H1 (cell line): ENCODE data around the gene ZDHHC17. TPM values are rescaled to one million over a fixed set of nuclear protein-coding genes. Genes with fewer than 3 reads are reported as not detected.

Experiments used
- CTCF ChIA-PET: fragments of 300-600 bp; sonication (Branson Sonifier 250); formaldehyde crosslinking; loops from one replicate; lab custom pipeline; 2021; ENCODE audit not compliant: partially characterized antibody; lab: Charles Lee
- POLR2A ChIA-PET: fragments of 300-600 bp; sonication (Branson Sonifier 250); formaldehyde crosslinking; loops from one replicate; lab custom pipeline; 2021; ENCODE audit warnings: inconsistent platforms; ENCODE audit not compliant: partially characterized antibody; lab: Charles Lee
- DNase-seq, 2 experiments: peaks; one replicate each; pipeline versions ENCODE4 v3.0.0 to v3.0.0-alpha.2; 2010 to 2022; ENCODE audit warnings: low spot score in 2 of 2, low read depth in 1 of 2, mixed read lengths in 1 of 2
- FAIRE-seq: peaks from 2 replicates; lab custom pipeline; 2011; peaks lifted over from hg19 to GRCh38; lab: Jason Lieb, UNC
- H2AFZ ChIP-seq: 2 replicates; pipeline ENCODE4 v1.8.1; 2012; ENCODE audit warnings: low read length, inconsistent platforms
- H2AK5ac ChIP-seq: 2 replicates; pipeline ENCODE4 v1.6.1; 2013; ENCODE audit warnings: low read depth, low read length
- H2BK120ac ChIP-seq: replicated peaks from 2 replicates; pipeline ENCODE3; 2013; ENCODE audit warnings: low read depth, low read length, inconsistent platforms
- H2BK12ac ChIP-seq: 2 replicates; pipeline ENCODE4 v1.6.1; 2013; ENCODE audit warnings: low read depth, low read length
- H2BK15ac ChIP-seq: 2 replicates; pipeline ENCODE4 v1.6.1; 2013; ENCODE audit warnings: low read length
- H2BK20ac ChIP-seq: 2 replicates; pipeline ENCODE4 v1.6.1; 2013; ENCODE audit warnings: low read length
- H2BK5ac ChIP-seq: 2 replicates; pipeline ENCODE4 v1.6.1; 2013; ENCODE audit warnings: low read depth, low read length
- H3K14ac ChIP-seq: 2 replicates; pipeline ENCODE4 v1.6.1; 2013; ENCODE audit warnings: inconsistent platforms; ENCODE audit not compliant: insufficient read length
- H3K18ac ChIP-seq: 2 replicates; pipeline ENCODE4 v1.6.1; 2013; ENCODE audit warnings: low read length; ENCODE audit errors: extremely low read depth
- H3K23ac ChIP-seq: 2 replicates; pipeline ENCODE4 v1.6.1; 2013; ENCODE audit warnings: inconsistent platforms; ENCODE audit not compliant: insufficient read length
- H3K23me2 ChIP-seq: 2 replicates; pipeline ENCODE4 v1.6.1; 2013; ENCODE audit warnings: low read depth, low read length
- H3K27ac ChIP-seq: 2 replicates; pipeline ENCODE4 v1.6.1; 2011; ENCODE audit warnings: low read depth, low read length, inconsistent platforms
- H3K27me3 ChIP-seq, 4 experiments: replicated peaks in 1 of 4; 1 replicate in 1 of 4; 2 replicates in 3 of 4; pipeline versions ENCODE4 v1.6.1 to v1.8.1; 2011 to 2013; ENCODE audit warnings: low read length in 3 of 4, mild to moderate bottlenecking in 3 of 4, inconsistent platforms in 2 of 4, mixed read lengths in 2 of 4, moderate library complexity in 1 of 4; ENCODE audit not compliant: control insufficient read depth in 3 of 4, insufficient read depth in 3 of 4; ENCODE audit errors: extremely low read depth in 1 of 4
- H3K36me3 ChIP-seq, 4 experiments: 2 replicates each; pipeline versions ENCODE4 v1.6.1 to v1.8.1; 2011 to 2013; ENCODE audit warnings: mild to moderate bottlenecking in 4 of 4, low read length in 3 of 4, moderate library complexity in 2 of 4, control low read depth in 1 of 4, inconsistent platforms in 1 of 4; ENCODE audit not compliant: insufficient read depth in 4 of 4, control insufficient read depth in 2 of 4
- H3K4ac ChIP-seq: replicated peaks from 2 replicates; pipeline ENCODE3; 2013; ENCODE audit warnings: low read length, low read depth, mixed read lengths, inconsistent platforms; ENCODE audit not compliant: insufficient read length
- H3K4me1 ChIP-seq, 4 experiments: replicated peaks in 1 of 4; 1 replicate in 1 of 4; 2 replicates in 3 of 4; pipeline versions ENCODE4 v1.6.1 to v1.8.1; 2011 to 2013; ENCODE audit warnings: low read length in 3 of 4, inconsistent platforms in 2 of 4, mixed read lengths in 1 of 4; ENCODE audit not compliant: insufficient read depth in 4 of 4, control insufficient read depth in 3 of 4
- H3K4me2 ChIP-seq, 2 experiments: 2 replicates each; pipeline versions ENCODE4 v1.6.1 to v1.8.1; 2011 to 2013; ENCODE audit warnings: low read depth in 2 of 2, low read length in 2 of 2, control low read depth in 1 of 2, inconsistent platforms in 1 of 2, mild to moderate bottlenecking in 1 of 2; ENCODE audit not compliant: insufficient read depth in 1 of 2
- H3K4me3 ChIP-seq, 4 experiments: fragments of 200-600, 300-600 bp in 1 of 4; sonication (generic), shearing (Covaris generic), sonication (Bioruptor Twin) in 1 of 4; 2 replicates each; pipeline versions ENCODE4 v1.5.1 to v1.8.1; 2011 to 2016; ENCODE audit warnings: low read length in 4 of 4, low read depth in 3 of 4, control low read depth in 2 of 4, inconsistent platforms in 2 of 4, mild to moderate bottlenecking in 2 of 4, mixed read lengths in 1 of 4, moderate library complexity in 1 of 4; ENCODE audit not compliant: insufficient read depth in 2 of 4; ENCODE audit errors: extremely low read depth in 1 of 4
- H3K56ac ChIP-seq: replicated peaks from 2 replicates; pipeline ENCODE3; 2013; ENCODE audit warnings: low read depth, mild to moderate bottlenecking, mixed read lengths, low read length, inconsistent platforms; ENCODE audit not compliant: insufficient read length
- H3K79me1 ChIP-seq: 2 replicates; pipeline ENCODE4 v1.6.1; 2013; ENCODE audit warnings: low read depth, low read length, control low read depth
- H3K79me2 ChIP-seq, 2 experiments: 2 replicates each; pipeline versions ENCODE4 v1.6.1 to v1.8.1; 2012 to 2013; ENCODE audit warnings: low read length in 2 of 2, mild to moderate bottlenecking in 2 of 2, inconsistent platforms in 1 of 2; ENCODE audit not compliant: insufficient read depth in 2 of 2, control insufficient read depth in 1 of 2
- H3K9ac ChIP-seq, 4 experiments: replicated peaks in 1 of 4; 1 replicate in 1 of 4; 2 replicates in 3 of 4; pipeline versions ENCODE4 v1.6.1 to v1.8.1; 2011 to 2013; ENCODE audit warnings: low read depth in 3 of 4, low read length in 3 of 4, control low read depth in 2 of 4, mild to moderate bottlenecking in 2 of 4, moderate library complexity in 2 of 4, inconsistent platforms in 1 of 4; ENCODE audit errors: extremely low read depth in 1 of 4
- H3K9me3 ChIP-seq, 2 experiments: 2 replicates each; pipeline versions ENCODE4 v1.6.1 to v1.8.1; 2012 to 2013; ENCODE audit warnings: mild to moderate bottlenecking in 2 of 2, moderate library complexity in 2 of 2, control low read depth in 1 of 2, inconsistent platforms in 1 of 2, low read depth in 1 of 2, low read length in 1 of 2, mixed read lengths in 1 of 2; ENCODE audit not compliant: insufficient read depth in 2 of 2
- H4K20me1 ChIP-seq, 2 experiments: replicated peaks in 1 of 2; 2 replicates each; pipeline versions ENCODE3 to v1.8.1; 2011 to 2013; ENCODE audit warnings: inconsistent platforms in 2 of 2, low read length in 2 of 2, mild to moderate bottlenecking in 1 of 2; ENCODE audit not compliant: insufficient read depth in 2 of 2, control insufficient read depth in 1 of 2
- H4K5ac ChIP-seq: 2 replicates; pipeline ENCODE4 v1.6.1; 2013; ENCODE audit warnings: low read length, low read depth, mixed read lengths, inconsistent platforms; ENCODE audit not compliant: insufficient read length
- H4K8ac ChIP-seq: 2 replicates; pipeline ENCODE4 v1.8.0; 2013; ENCODE audit warnings: mild to moderate bottlenecking, moderate library complexity, low read length, inconsistent platforms; ENCODE audit not compliant: insufficient read depth; ENCODE audit errors: extremely low read depth
- H4K91ac ChIP-seq: replicated peaks from 2 replicates; pipeline ENCODE3; 2013; ENCODE audit warnings: low read length, mixed read lengths, inconsistent platforms; ENCODE audit not compliant: insufficient read length
- ASH2L ChIP-seq: fragments of 200-600, 300-600 bp; sonication (generic); IDR thresholded peaks from one replicate; pipeline ENCODE4 v1.7.1; 2017; ENCODE audit warnings: low read length
- CBX8 ChIP-seq: fragments of 300-800, 300-1000 bp; sonication (generic); IDR thresholded peaks from 2 replicates; pipeline ENCODE4 v1.7.1; 2016; ENCODE audit warnings: low read depth, low read length, borderline replicate concordance
- HDAC6 ChIP-seq: IDR thresholded peaks from one replicate; pipeline ENCODE4 v1.7.1; 2012; ENCODE audit warnings: low read depth, mild to moderate bottlenecking, inconsistent platforms, low read length, moderate library complexity
- SIX5 ChIP-seq: IDR thresholded peaks from 2 replicates; pipeline ENCODE4 v1.6.1; 2011; ENCODE audit warnings: mild to moderate bottlenecking, low read depth, low read length
- TBP ChIP-seq: IDR thresholded peaks from 2 replicates; pipeline ENCODE4 v1.6.1; 2011; ENCODE audit warnings: low read depth, low read length, improper control_type of control experiment
- WGBS, 2 experiments: shearing (Covaris generic) in 1 of 2; methylation state at CpG; one replicate each; pipeline versions ENCODE4 v1.1.6 to v1.1.7; 2013 to 2015; ENCODE audit warnings: low lambda C conversion rate in 2 of 2, mixed read lengths in 2 of 2, inconsistent platforms in 1 of 2, low coverage in 1 of 2, missing lambda C conversion rate in 1 of 2; ENCODE audit not compliant: insufficient replicate concordance in 2 of 2, insufficient coverage in 1 of 2, insufficient read length in 1 of 2; ENCODE audit errors: extremely low coverage in 1 of 2, missing lambda C conversion rate in 1 of 2; 5-methylcytosine and 5-hydroxymethylcytosine counted together
- polyA plus RNA-seq, 7 experiments: library from polyadenylated mRNA; depleted of rRNA in 3 of 7; stranded (reverse) in 5 of 7; unstranded in 2 of 7; fragments of >200 nt in 5 of 7; fragments of 200-250 nt in 2 of 7; gene quantifications; 1 replicate in 5 of 7; 2 replicates in 1 of 7; 4 replicates in 1 of 7; pipeline versions ENCODE4 v1.2.1 to v1.2.3, GENCODE V29; 2011 to 2013; ENCODE audit warnings: missing spikeins in 2 of 7, mixed read lengths in 2 of 7
- total RNA-seq: library from RNA; stranded (reverse); fragmentation: NEBNext Ultra II Directional; extraction: Animal tissue kit (Norgen Biotek cat#: 25700); gene quantifications from 2 replicates; pipeline ENCODE4 v1.2.1, GENCODE V29; 2021

The ZDHHC17 gene
- total and polyA plus RNA-seq, 2 of the 8 experiments (the other 6 are each of a cell fraction or from before 2014, with no cell fraction given): 27.6 to 28.9 TPM

- no peaks in the 10 kb centered on the region for H3K23me2 ChIP-seq
- H3K4me3 ChIP-seq: no peak overlapping the region
- H3K27me3 ChIP-seq: no peaks in the 10 kb centered on the region
- H3K79me2 ChIP-seq: no peaks in the 10 kb centered on the region
- no peak overlapping the region for H3K23ac ChIP-seq
- no peak overlapping the region for H2BK5ac ChIP-seq
- no peak overlapping the region for H3K27ac ChIP-seq
- no peak overlapping the region for H4K8ac ChIP-seq
- ChIA-PET POLR2A (interaction anchor here (0.6 to 2.3 kb wide), 6 partner anchors 8 to 61 kb away, joined by 3 to 5 read pairs (median 3); partner anchors contain the start of gene CSRP2), CTCF (interaction anchor here (0.9 to 1.1 kb wide), 3 partner anchors 11 to 251 kb away, joined by 3 to 4 read pairs (median 3); partner anchors contain the start of gene CSRP2)
- FAIRE-seq: no peak
- WGBS, 2 experiments: 71% methylated on average over 8 of the region's 8 CpGs; no CpG with 5 or more reads in 1 of the 2 experiments
- H3K79me1 ChIP-seq: no peaks in the 10 kb centered on the region
- H2BK120ac ChIP-seq: no peak overlapping the region
- DNase-seq: no peak
- no peak overlapping the region for H2BK15ac ChIP-seq
- no peak overlapping the region for H3K14ac ChIP-seq
- H3K9ac ChIP-seq: no peak overlapping the region
- no peak overlapping the region for H2BK12ac ChIP-seq
- no peak overlapping the region for H4K5ac ChIP-seq
- peaks cover 0 to 4% (median under 1%) of the 10 kb centered on the region in 4 experiments; a peak in 1 of 7 replicates for H3K4me1 ChIP-seq
- TF ChIP-seq SIX5 (no peak), CBX8 (no peak), ASH2L (no peak), TBP (no peak), HDAC6 (no peak)
- H2AK5ac ChIP-seq: no peak overlapping the region
- H3K18ac ChIP-seq: no peak overlapping the region
- no peaks in the 10 kb centered on the region for H4K20me1 ChIP-seq
- H3K4me2 ChIP-seq: no peak overlapping the region
- no peak overlapping the region for H3K56ac ChIP-seq
- no peak overlapping the region for H3K4ac ChIP-seq
- H3K9me3 ChIP-seq: no peaks in the 10 kb centered on the region
- H3K36me3 ChIP-seq: no peaks in the 10 kb centered on the region
- H2BK20ac ChIP-seq: no peak overlapping the region
- H2AFZ ChIP-seq: no peak overlapping the region
- H4K91ac ChIP-seq: no peak overlapping the region
Observed at GRCh38 chr12:76890151-76891143, 126.5 kb downstream of the ZDHHC17 start.
